Raji (cell line): ENCODE results near the gene RAD9A.
A peak's percentile ranks its signal among the peaks of the same experiment; 100 is the strongest.

Experiments
- POLR2A ChIP-seq: IDR thresholded peaks from 2 replicates; pipeline ENCODE4 v1.6.1; 2011; ENCODE audit warnings: low read depth, low read length, control low read depth; ENCODE audit not compliant: insufficient read depth

RAD9A gene

DNA sequence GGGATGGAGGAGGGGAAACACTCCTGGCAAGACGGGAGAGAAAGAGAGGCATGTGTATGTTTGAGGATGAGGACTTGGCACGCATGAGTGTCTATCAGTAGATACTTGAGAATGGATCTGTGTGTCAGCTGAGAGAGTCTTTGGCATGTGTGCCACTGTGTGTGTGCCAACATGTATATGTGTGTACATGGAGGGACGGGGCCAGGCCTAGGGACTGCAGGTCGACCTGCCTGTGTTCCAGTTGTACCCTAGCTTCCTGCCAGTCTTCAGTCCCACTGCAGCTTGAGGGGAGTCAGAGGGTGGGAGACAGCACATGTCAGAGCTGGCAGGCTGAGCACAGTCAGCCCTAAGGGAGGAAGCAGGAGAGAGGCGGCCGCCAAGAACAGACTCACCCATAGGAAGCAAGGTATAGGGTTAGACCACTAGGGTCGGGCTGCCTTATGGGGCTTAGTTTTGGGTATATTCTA lies 24.0 kb upstream of the RAD9A start:
- TF ChIP-seq POLR2A = no peak

- no peak for TF ChIP-seq POLR2A
These were observed 23.2 kb upstream of the RAD9A start for GRCh38 chr11:67368621-67369020.

- no peak for TF ChIP-seq POLR2A
These were observed 22.5 kb upstream of the RAD9A start for GRCh38 chr11:67369275-67369674.

- TF ChIP-seq POLR2A = no peak
These were observed 21.9 kb upstream of the RAD9A start for GRCh38 chr11:67369801-67370284.

DNA sequence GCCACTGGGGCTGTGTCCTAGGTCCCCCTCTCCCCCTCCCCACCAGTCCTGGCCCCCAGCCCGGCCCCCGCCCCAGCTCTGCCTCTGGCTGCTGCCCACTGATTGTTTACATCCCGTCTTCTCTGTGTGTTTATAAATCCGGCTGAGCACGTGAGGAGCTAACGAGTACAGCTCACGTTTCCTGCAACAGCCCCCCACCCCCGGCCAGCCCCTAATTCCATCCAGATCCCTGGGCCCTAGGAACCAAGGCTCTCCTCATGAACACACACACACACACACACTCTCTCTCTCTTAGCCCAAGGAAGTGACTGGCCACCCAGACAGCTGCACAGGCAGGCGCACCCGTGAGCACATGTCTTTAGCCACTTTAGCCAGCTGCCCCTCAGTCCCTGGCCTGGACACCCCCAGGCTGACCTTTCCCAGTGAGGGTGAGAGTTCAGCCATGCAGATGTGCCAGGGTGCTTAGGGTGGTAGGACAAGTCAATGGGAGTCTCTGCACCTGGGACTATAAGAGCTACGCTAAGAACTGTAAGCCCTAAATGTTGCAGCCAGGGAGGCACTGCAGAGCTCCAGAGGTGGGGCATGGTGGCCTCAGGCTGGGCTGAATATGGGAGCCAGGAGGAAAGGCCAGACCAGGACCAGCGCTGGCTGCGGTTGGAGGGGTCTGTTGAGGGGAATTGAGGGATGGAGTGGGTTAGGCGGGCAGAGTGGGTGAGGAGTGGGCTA lies 21.3 kb upstream of the RAD9A start:
- no peak for TF ChIP-seq POLR2A

DNA sequence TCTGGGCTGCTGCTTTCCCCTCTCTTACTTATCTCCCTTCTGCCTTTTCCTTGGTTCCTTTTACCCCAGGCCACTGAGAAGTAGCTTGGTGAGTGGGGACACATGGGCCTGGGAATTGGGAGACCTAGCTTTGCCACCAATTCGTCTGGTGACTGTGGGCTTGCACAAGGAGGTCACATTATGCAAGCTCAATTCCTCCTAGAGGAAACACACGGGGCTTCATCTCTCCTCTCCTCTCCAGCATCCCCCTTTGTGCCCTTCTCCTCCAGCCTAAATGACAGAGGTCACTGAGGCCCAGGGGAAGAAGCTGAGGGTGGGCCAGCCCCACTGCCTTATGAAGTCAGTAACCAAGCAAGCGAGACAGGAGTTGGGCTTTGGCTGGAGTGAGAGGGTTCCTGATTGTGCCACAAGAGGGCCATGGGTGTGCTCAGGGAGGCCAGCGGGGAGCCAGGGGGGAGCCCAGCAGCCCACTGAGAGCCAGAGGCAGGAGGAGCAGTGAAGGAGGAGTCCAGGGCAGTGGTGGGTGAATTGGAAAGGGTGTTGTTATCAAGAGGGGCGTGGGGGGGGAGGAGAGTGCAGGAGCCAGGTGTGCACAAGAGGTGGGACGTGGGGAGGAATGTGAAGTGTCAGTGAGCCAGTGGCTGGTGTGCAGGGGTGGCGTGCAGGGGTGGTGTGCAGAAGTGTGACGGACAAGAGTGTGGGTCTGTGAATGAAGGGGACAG lies 20.4 kb upstream of the RAD9A start:
- TF ChIP-seq POLR2A = 0 out of 2 replicates have a peak, but pooled peaks have one; percentile 20

DNA sequence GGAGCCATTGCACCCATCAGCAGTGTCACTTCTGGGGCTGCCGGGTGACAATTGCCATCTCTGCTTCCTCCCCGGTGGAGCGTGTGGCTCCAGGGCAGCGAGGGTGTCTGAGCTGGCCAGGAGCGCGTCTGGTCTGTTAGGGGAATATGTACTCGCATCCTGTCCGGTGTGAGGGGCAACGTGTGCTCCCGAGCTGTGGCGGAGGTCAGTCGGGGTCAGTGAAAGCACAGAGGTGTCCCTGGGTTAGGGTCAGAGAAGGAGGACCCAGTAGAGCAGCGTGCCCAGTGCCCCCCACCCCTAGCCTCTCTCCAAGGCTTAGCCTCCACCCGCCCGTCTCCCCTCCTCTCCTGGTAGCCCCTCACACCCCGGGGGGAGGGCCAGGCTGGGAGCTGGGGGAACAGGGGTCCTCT lies 19.9 kb upstream of the RAD9A start:
- TF ChIP-seq POLR2A = no peak

GRCh38 chr11:67372321-67372992 lies 19.3 kb upstream of the RAD9A start:
- 0 out of 2 replicates have a peak, but pooled peaks have one; percentile 23 for TF ChIP-seq POLR2A

- peak; percentile 29; the same call in 1 of the 2 replicates for TF ChIP-seq POLR2A
These were observed 18.7 kb upstream of the RAD9A start, which contains the start of gene CLCF1 for GRCh38 chr11:67372993-67373647. TSS of gene CLCF1 (minus strand) at chr11:67373598. CDS start at chr11:67373539, 59 bp downstream.

GRCh38 chr11:67373648-67374570 lies 17.9 kb upstream of the RAD9A start:
- TF ChIP-seq POLR2A = 0 out of 2 replicates have a peak, but pooled peaks have one; percentile 20

GRCh38 chr11:67374571-67375281 lies 17.1 kb upstream of the RAD9A start:
- no peak for TF ChIP-seq POLR2A

DNA sequence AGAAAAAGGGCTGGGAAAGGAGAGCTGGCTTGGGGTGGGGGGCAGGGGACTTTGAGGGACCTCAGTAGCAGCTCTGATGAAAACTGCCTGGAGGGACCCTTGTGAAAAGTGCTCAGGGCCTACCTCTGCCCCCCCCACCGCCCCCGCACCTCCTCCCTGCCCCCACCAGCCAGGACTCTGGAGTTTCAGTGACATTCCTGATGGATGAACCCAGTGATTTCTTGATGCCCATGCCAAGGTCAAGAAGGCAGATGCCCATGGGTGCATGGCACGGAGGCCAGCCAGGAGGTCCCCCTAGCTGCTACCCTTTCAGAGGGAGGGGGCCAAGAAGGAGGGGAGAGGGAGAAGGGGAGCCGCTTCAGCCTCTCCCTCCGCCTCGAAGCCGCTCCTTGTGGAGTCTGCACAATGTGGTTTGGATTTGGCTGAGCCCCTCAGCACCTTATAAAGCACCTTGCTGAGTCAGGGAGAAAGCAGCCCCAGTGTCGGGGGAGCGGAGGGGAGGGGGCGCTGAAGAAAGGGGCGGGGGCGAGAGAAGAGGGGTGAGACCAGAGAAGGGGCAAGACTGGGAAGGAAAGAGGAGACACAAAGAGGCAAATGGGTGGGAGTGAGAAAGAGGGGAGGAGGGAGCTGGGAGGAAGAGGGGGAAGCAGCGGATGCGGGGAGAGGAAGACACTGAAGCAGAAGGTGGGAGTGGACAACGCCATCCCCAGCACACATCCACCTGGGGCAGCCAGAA lies 16.3 kb upstream of the RAD9A start:
- TF ChIP-seq POLR2A = no peak
